Activated T-cell treated with anti-CD3 and anti-CD28 coated beads for 24 hours (primary cell): ENCODE measurements around the gene DIS3L2.
A peak's percentile ranks its signal among the peaks of the same experiment; 100 is the strongest.

Experiments
- DNase-seq: peaks from one replicate; pipeline ENCODE4 v3.0.0-alpha.2; 2020; ENCODE audit warnings: low read depth

Gene DIS3L2

GRCh38 chr2:232269867-232270266 lies 308.4 kb downstream of the DIS3L2 start:
- no peak for DNase-seq

GRCh38 chr2:232273903-232274643 lies 312.6 kb downstream of the DIS3L2 start:
- DNase-seq, result no peak

GRCh38 chr2:232275670-232276069 lies 314.2 kb downstream of the DIS3L2 start:
- DNase-seq, result no peak

DNA sequence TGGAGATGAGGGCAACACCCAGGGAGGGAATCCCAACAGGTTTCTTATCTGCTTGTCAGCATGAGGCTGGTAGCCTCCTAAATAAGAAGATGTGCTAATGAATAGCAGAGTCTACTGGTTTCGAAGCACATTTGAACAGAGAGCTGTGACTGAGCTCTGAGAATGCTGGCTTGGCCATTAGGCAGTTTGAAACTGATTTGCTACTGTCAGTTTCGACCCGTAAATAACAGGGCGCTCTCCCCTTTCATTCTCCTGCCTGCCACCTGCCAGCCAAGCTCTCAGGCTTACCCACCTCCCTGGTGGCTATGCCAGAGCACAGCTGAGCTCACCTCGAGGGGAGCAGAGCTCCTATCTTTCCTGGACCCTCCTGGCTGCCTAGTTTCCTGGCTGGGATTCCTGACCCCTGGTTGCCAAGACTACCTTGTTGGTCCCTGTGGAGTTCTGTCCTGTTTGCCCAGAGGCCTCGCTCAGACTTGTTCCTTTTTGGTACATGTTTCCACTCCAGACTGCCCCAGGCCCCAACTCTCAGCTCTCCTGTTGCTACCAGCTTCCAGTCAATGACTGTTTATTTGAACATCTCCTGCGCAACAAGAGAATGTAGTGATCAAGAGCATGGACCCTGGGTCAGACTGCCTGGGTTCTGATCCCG lies 314.7 kb downstream of the DIS3L2 start:
- no peak for DNase-seq

DNA sequence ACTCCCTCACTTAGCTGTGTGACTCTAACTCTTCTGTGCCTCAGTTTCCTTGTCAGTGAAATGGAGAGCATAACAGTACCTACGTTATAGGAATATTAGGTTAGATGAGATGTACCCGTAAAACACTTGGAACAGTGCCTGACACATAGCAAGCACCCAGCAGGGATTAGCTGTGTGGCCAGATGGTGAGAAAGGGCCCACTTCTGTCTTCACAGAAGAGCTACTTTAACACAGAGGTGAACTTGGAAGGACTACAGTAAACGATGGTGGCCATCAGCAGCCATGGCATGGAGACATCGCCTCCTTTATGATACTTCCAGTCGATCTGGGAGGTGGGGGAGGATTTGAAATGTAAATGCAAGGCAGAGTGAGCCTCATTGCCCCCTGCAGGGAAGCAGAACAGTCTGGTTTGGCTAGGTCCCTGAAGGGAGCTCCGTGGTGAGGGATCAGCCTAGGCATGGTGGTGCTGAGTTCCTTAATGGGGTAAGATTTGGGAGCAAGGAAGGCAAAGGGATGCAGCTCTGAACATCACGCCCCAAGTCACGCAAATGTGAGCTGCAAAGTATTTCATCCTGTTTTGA lies 315.3 kb downstream of the DIS3L2 start:
- DNase-seq, result no peak

DNA sequence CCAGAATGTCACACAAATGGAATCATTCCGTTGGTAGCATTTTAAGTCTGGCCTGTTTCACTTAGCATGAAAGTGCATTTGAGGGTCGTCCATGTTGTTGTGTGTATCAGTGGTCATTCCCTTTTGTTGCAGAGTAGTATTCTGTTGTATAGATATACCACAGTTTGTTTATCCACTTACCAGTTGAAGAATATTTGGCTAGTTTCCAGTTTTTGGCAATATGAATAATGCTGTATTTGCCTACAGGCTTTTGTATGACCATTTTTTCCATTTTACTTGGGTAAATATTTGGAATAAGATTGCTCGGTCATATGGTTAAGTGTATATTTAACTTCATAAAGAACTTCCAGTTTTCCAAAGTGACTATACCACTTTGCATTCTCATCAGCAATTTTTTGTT lies 317.0 kb downstream of the DIS3L2 start:
- no peak for DNase-seq

GRCh38 chr2:232280341-232280740 lies 318.8 kb downstream of the DIS3L2 start:
- DNase-seq, result no peak

DNA sequence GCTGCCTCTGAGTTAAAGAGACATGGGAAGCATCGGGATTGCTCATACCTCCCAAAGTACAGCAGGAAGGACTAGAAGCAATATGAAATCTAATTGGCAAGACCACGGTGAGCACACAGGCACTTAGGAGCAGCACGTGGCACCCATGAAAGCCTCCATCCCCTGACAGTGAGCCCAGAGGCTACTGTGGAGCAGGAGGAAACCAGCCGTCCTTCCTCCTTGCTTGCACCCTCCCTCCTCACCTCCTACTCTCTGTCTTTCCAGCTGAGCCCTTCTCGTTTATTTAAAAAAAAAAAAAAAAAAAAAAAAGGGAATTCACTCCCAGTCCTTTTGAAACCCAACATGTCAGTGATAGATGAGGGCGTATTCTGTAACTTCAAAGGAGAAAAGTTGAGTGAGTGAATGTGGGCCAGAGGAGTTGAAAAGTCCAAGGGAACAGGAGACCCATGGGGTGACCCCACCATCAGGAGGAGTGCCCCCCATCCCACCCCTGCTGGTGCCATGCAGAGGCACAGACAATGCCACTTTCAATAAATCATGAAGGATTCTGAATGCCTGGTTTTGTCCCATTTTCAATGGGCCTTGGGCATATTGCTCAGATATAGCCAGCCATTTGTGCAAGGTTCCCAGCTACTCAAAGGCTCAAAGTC lies 320.5 kb downstream of the DIS3L2 start:
- no peak for DNase-seq

- DNase-seq, result no peak
These were observed 321.1 kb downstream of the DIS3L2 start for GRCh38 chr2:232282508-232283055.

- no peak for DNase-seq
These were observed 324.7 kb downstream of the DIS3L2 start for GRCh38 chr2:232286001-232286868.

DNA sequence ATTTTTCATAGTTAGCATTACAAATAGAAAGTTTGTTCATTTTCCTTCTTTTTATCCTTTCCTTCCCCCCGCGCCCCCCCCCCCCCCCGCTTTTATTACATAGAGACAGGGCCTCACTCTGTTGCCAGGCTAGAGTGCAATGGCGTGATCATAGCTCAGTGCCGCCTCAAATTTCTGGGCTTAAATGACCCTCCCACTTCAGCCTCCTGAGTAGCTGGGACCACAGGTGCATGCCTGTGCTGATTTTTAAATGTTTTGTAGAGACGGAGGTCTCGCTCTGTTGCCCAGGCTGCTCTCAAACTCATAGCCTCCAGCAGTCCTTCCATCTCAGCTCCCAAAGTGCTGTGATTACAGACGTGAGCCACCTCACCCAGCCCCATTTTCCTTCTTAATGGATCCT lies 325.8 kb downstream of the DIS3L2 start:
- DNase-seq, result no peak

GRCh38 chr2:232288489-232289030 lies 327.0 kb downstream of the DIS3L2 start:
- DNase-seq, result no peak

- no peak for DNase-seq
These were observed 329.2 kb downstream of the DIS3L2 start for GRCh38 chr2:232290668-232291067.

DNA sequence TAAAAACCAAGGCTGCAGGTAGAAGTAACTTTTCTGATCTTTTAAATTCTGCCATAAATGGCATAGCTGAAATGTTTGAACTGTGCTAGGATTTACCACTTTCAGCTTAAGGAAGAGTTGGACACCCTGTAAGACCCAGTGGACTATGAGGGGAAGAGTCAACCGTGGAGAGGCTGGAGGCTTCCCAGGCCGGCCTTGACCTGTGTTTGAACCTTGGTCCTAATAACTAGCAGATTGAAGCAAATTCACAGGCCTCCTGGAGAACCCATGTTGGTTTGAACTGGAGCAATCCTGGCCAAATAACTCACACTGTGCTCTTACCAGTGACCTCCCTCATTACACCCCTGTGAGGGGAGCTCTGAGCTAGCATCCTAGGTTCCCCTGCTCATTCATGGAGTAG lies 329.8 kb downstream of the DIS3L2 start:
- no peak for DNase-seq

- peak; percentile 38 for DNase-seq
These were observed 331.1 kb downstream of the DIS3L2 start for GRCh38 chr2:232292395-232293154.

GRCh38 chr2:232293191-232293590 lies 331.7 kb downstream of the DIS3L2 start:
- no peak for DNase-seq

DNA sequence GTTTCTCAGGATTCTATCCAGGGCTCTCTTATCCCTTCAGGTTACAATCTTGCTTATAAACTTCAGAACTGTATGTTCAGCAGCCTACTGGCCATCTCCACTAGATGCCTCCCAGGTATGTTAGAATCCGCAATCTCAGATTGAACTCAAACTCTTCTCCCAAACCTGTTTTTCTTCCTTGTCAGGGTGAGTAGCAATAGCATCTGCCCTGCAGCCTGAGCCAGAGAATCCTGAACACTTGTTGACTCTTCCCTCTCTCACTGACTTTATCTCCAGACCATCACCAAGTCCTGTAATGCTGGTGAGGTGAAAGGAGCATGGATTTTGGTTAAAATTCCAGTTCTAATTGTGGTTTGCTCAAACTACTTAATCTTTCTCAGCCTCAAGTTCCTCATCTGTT lies 334.5 kb downstream of the DIS3L2 start:
- no peak for DNase-seq

DNA sequence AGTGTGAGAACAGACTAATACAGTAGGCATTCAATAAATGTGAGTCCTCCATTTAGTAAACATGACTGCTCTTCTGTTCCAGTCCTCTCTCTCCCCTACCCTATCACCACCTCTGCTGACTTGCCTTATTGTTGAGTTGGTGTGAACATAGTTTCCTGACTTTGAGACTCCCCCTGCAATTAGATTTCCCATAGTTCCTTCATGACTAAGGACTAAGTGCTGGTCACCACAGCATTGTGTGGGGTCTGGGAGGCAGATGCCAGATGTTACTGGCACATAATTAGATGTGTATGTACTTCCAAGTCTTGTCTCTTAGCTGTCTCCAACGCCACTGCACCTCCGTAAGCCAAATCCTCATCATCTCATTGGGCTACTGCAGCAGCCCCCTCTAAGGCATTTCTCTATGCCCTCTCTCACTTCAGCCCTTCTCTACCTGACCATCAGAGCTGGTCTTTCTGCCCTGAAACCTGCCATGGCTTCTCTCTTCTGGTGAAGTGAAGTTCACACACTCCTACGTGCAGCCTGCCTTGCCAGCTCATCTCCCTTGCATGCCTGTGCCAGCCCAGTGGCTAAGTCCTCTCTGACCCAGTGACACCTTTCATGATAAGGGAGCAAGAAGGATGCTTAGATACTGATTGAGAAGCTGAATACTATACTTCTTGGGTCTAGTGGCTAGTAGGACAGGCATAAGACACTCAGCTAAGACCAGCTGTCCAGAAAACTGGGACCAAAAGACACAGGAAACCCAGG lies 335.4 kb downstream of the DIS3L2 start:
- DNase-seq, result no peak

GRCh38 chr2:232299084-232299483 lies 337.6 kb downstream of the DIS3L2 start:
- no peak for DNase-seq
